GM23248 (cell line): ENCODE results near the gene MAG. TPM values are rescaled to one million over a fixed set of nuclear protein-coding genes. Genes with fewer than 3 reads are reported as not detected.

Experiments used
- DNase-seq: peaks from one replicate; pipeline ENCODE4 v3.0.0-alpha.2; 2015
- H2AFZ ChIP-seq: fragments of 200-600 bp; sonication (generic); 2 replicates; pipeline ENCODE4 v1.6.1; 2016; ENCODE audit warnings: antibody characterized with exemption
- H3F3A ChIP-seq: fragments of 200-600 bp; sonication (generic); 2 replicates; pipeline ENCODE4 v1.6.1; 2016; ENCODE audit warnings: mild to moderate bottlenecking, antibody characterized with exemption, mixed run types; ENCODE audit not compliant: insufficient read depth
- H3K27ac ChIP-seq: fragments of 200-600 bp; sonication (generic); 2 replicates; pipeline ENCODE4 v1.5.1; 2016; ENCODE audit warnings: mild to moderate bottlenecking
- H3K27me3 ChIP-seq: fragments of 200-600 bp; sonication (generic); replicated peaks from 2 replicates; pipeline ENCODE4 v1.6.1; 2016; ENCODE audit warnings: mild to moderate bottlenecking; ENCODE audit not compliant: insufficient read depth
- H3K36me3 ChIP-seq: fragments of 200-600 bp; sonication (generic); 2 replicates; pipeline ENCODE4 v1.6.1; 2016; ENCODE audit warnings: low read depth, mild to moderate bottlenecking
- H3K4me1 ChIP-seq: fragments of 200-600 bp; sonication (generic); 2 replicates; pipeline ENCODE4 v1.6.1; 2016; ENCODE audit warnings: mild to moderate bottlenecking; ENCODE audit not compliant: insufficient read depth
- H3K4me2 ChIP-seq: fragments of 200-600 bp; sonication (generic); one replicate; pipeline ENCODE4 v1.6.1; 2016; ENCODE audit warnings: mild to moderate bottlenecking; ENCODE audit not compliant: unreplicated experiment
- H3K4me3 ChIP-seq: fragments of 200-600 bp; sonication (generic); 2 replicates; pipeline ENCODE4 v1.5.1; 2016; ENCODE audit warnings: mild to moderate bottlenecking
- H3K79me2 ChIP-seq: fragments of 200-600 bp; sonication (generic); 2 replicates; pipeline ENCODE4 v1.6.1; 2016; ENCODE audit warnings: mild to moderate bottlenecking; ENCODE audit not compliant: insufficient read depth
- H3K9ac ChIP-seq: fragments of 200-600 bp; sonication (generic); 2 replicates; pipeline ENCODE4 v1.6.1; 2016; ENCODE audit warnings: mild to moderate bottlenecking
- H3K9me2 ChIP-seq: fragments of 200-600 bp; sonication (generic); 2 replicates; pipeline ENCODE4 v1.6.1; 2016; ENCODE audit warnings: mixed run types, mild to moderate bottlenecking, moderate library complexity; ENCODE audit not compliant: insufficient read depth
- H3K9me3 ChIP-seq: fragments of 200-600 bp; sonication (generic); one replicate; pipeline ENCODE4 v1.6.1; 2017; ENCODE audit warnings: low read depth
- H4K20me1 ChIP-seq: fragments of 200-600 bp; sonication (generic); 2 replicates; pipeline ENCODE4 v1.6.0; 2016; ENCODE audit not compliant: insufficient read depth
- EZH2 ChIP-seq: fragments of 200-600 bp; sonication (generic); IDR thresholded peaks from 2 replicates; pipeline ENCODE4 v1.6.1; 2018; ENCODE audit warnings: antibody characterized with exemption, mild to moderate bottlenecking; ENCODE audit not compliant: insufficient read depth, poor library complexity, severe bottlenecking
- EZH2phosphoT487 ChIP-seq: fragments of 200-600 bp; sonication (generic); IDR thresholded peaks from 2 replicates; pipeline ENCODE4 v1.6.1; 2018; ENCODE audit warnings: antibody characterized with exemption, moderate library complexity, mild to moderate bottlenecking, low read depth; ENCODE audit not compliant: insufficient read depth
- WGBS, 2 experiments: methylation state at CpG; one replicate each; pipeline ENCODE4 v1.1.6; 2015 to 2017; ENCODE audit warnings: low lambda C conversion rate in 2 of 2, low coverage in 1 of 2; ENCODE audit errors: missing lambda C conversion rate in 2 of 2; 5-methylcytosine and 5-hydroxymethylcytosine counted together
- in situ Hi-C: fragments of 300-500 bp; cut with MboI; formaldehyde crosslinking; loops from 2 replicates; pipeline ENCODE4 v1.15.0; 2020
- polyA plus RNA-seq: library from polyadenylated mRNA; unstranded; fragments of >200 nt; fragmentation: Nextera tagmentation; extraction: Ambion mirVana; gene quantifications from 2 replicates; pipeline ENCODE4 v1.2.1, GENCODE V29; 2016
- total RNA-seq: library from RNA; depleted of rRNA; stranded (reverse); fragments of >200 nt; shearing (Covaris generic); gene quantifications from 2 replicates; pipeline ENCODE4 v1.2.3, GENCODE V29; 2014

The MAG gene
- total and polyA plus RNA-seq, 2 experiments from 2014 or later = not detected

DNA sequence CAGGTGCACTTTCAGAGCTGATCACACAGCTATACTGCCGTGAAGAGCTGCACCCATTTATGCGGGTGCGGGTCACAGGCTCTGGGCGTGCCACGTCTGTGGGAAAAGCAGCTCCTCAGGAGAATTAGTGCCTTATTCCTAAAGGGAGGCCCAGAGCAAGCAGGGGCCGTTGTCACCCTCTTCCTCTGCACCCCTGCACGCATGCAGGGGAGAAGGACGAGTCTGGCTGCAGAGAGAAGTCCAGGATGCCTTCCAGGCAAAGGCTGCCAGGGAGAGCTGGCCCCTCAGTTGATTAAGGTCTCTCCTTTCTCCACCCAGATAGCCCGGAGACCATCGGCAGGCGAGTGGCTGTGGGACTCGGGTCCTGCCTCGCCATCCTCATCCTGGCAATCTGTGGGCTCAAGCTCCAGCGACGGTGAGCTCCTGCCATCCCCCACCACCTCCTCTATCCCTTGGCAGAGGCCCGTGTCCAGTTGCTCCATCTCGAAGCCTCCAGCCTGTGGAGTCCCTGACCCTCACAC, 52.6 kb downstream of the MAG start:
- WGBS, 2 experiments = 53 to 64% methylated on average over 17 of the region's 17 CpGs
- in situ Hi-C loops = no loop called here

DNA sequence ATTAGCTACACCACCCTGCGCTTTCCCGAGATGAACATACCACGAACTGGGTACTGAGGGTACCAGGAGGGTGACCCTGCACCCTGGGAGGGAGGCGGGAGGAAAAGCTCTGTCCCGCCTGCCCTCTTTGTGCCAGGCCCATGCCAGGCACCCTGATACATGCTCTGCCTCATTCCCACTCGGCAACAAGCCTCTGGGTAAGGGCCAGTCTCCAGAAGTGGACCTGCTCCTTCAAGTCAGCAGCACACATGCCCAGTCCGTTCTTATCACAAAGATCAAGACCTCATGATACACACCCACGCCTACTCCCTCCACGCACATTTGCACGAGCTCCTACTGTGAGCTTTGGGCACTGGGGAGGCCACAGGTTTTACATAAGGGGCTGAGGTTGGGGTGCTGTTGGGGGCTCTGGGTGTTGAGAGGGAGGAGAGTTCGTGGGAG, 53.7 kb downstream of the MAG start:
- H3K27ac ChIP-seq = no peak overlapping the region
- H3F3A ChIP-seq = no peaks in the 10 kb centered on the region
- H3K4me1 ChIP-seq = no peaks in the 10 kb centered on the region
- no peaks in the 10 kb centered on the region for H3K9me2 ChIP-seq
- in situ Hi-C loops = no loop called here
- no peaks in the 10 kb centered on the region for H3K79me2 ChIP-seq
- no peak overlapping the region for H3K4me2 ChIP-seq
- H2AFZ ChIP-seq = no peak overlapping the region
- no peak overlapping the region for H3K9ac ChIP-seq
- no peaks in the 10 kb centered on the region for H4K20me1 ChIP-seq
- H3K4me3 ChIP-seq = no peak overlapping the region
- no peak for DNase-seq
- no peak for TF ChIP-seq EZH2phosphoT487
- TF ChIP-seq EZH2 = no peak
- peaks cover 7% of the 10 kb centered on the region for H3K27me3 ChIP-seq
- no peaks in the 10 kb centered on the region for H3K9me3 ChIP-seq
- H3K36me3 ChIP-seq = no peaks in the 10 kb centered on the region
- WGBS, 2 experiments = 51 to 57% methylated on average over 9 to 11 of the region's 11 CpGs

More for the DNA sequence above, 52.6 kb downstream of the MAG start:
- Histone ChIP-seq H3K79me2 (no peaks in the 10 kb centered on the region), H3F3A (no peaks in the 10 kb centered on the region), H3K4me2 (no peak overlapping the region), H3K27me3 (peaks cover 7% of the 10 kb centered on the region), H3K27ac (no peak overlapping the region), H3K9ac (no peak overlapping the region), H3K36me3 (no peaks in the 10 kb centered on the region), H2AFZ (no peak overlapping the region), H3K4me3 (no peak overlapping the region), H3K4me1 (no peaks in the 10 kb centered on the region), H3K9me3 (no peaks in the 10 kb centered on the region), H4K20me1 (no peaks in the 10 kb centered on the region), H3K9me2 (no peaks in the 10 kb centered on the region)
- no peak for DNase-seq
- no peak for TF ChIP-seq EZH2phosphoT487

DNA sequence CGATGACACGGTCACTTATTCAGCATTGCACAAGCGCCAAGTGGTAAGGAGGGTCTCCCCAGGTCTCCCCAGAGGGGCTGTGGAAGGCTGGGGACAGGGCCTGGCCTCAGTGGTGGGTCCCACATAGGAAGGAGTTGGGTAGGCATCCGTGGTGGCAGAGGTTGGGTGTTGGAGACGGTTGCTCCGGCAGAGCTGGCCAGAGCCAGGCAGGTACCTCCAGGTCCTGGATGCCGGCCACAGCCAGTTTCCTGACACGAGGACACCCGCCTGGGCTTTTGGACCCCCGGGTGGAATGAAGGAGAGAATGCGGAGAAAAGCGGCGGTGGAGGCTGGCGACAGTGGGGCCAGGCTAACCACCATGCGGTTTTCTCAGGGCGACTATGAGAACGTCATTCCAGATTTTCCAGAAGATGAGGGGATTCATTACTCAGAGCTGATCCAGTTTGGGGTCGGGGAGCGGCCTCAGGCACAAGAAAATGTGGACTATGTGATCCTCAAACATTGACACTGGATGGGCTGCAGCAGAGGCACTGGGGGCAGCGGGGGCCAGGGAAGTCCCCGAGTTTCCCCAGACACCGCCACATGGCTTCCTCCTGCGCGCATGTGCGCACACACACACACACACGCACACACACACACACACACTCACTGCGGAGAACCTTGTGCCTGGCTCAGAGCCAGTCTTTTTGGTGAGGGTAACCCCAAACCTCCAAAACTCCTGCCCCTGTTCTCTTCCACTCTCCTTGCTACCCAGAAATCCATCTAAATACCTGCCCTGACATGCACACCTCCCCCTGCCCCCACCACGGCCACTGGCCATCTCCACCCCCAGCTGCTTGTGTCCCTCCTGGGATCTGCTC, 54.5 kb downstream of the MAG start:
- Histone ChIP-seq H3K9me3 (no peaks in the 10 kb centered on the region), H3K27me3 (peaks cover 7% of the 10 kb centered on the region), H3K79me2 (no peaks in the 10 kb centered on the region), H3K4me1 (no peaks in the 10 kb centered on the region), H3F3A (no peaks in the 10 kb centered on the region), H4K20me1 (no peaks in the 10 kb centered on the region), H2AFZ (no peak overlapping the region), H3K9ac (no peak overlapping the region), H3K4me2 (no peak overlapping the region), H3K4me3 (no peak overlapping the region), H3K36me3 (no peaks in the 10 kb centered on the region), H3K27ac (no peak overlapping the region), H3K9me2 (no peaks in the 10 kb centered on the region)
- in situ Hi-C loops = no loop called here
- no peak for DNase-seq
- TF ChIP-seq EZH2phosphoT487 (no peak), EZH2 (no peak)
- WGBS, 2 experiments = 66 to 67% methylated on average over 28 of the region's 28 CpGs

DNA sequence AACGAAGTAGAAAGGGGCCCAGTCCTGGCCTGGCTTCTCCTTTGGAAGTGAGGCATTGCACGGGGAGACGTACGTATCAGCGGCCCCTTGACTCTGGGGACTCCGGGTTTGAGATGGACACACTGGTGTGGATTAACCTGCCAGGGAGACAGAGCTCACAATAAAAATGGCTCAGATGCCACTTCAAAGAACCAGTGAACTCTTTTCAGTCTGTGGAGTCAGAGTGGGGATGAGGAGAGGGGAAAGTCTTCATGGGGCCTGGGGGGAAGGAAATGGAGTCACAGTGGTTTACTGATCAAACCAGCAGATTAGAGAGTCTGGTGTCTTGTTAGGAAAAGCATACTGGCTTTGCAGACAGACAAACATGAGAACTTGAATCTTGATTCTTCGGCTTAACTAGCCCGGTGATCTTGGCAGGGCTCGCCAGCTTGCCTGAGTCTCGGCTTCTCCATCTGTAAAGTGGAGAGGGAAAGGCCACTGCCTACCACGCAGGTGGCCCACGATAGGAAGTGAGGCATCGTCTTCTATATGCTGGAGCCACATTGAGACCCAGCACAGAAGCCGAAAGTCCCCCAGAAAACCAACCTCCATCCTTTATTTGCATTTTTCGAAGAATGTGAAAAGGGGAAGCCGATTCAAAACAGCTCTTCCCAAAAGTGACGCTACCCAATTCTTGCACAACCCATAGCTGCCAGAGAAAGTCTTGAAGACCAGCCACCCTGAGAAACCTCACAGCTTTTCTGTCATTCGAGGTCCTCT, 55.4 kb downstream of the MAG start, which contains the start of gene FFAR1:
FFAR1 (plus strand) TSS at position 732 of the 759 bp plus-strand sequence. CDS start 3,650 bp downstream, outside the sequence.
- H3K9me2 ChIP-seq = no peaks in the 10 kb centered on the region
- 51 to 53% methylated on average over 18 of the region's 18 CpGs for WGBS, 2 experiments
- no peaks in the 10 kb centered on the region for H3K36me3 ChIP-seq
- H3K9ac ChIP-seq = no peak within 1 kb of the TSS
- in situ Hi-C loops = no loop called here
- H3K27me3 ChIP-seq = peaks cover 7% of the 10 kb centered on the region
- no peaks in the 10 kb centered on the region for H4K20me1 ChIP-seq
- H2AFZ ChIP-seq = no peak within 1 kb of the TSS
- TF ChIP-seq EZH2phosphoT487 (no peak), EZH2 (no peak)
- no peak within 1 kb of the TSS for H3K4me3 ChIP-seq
- no peak within 1 kb of the TSS for H3K27ac ChIP-seq
- DNase-seq = no peak
- no peaks in the 10 kb centered on the region for H3F3A ChIP-seq
- H3K4me2 ChIP-seq = no peak within 1 kb of the TSS
- no peaks in the 10 kb centered on the region for H3K79me2 ChIP-seq
- no peaks in the 10 kb centered on the region for H3K4me1 ChIP-seq
- H3K9me3 ChIP-seq = no peaks in the 10 kb centered on the region
